ENCODE results near the gene TIMM21. TPM values are rescaled to one million over a fixed set of nuclear protein-coding genes. Genes with fewer than 3 reads are reported as not detected.

The TIMM21 gene
- total and polyA plus RNA-seq, 9 of the 15 experiments (the other 6 are each of a cell fraction or from before 2014, with no cell fraction given), result 54.7 to 229 (median 83.3) TPM

DNA sequence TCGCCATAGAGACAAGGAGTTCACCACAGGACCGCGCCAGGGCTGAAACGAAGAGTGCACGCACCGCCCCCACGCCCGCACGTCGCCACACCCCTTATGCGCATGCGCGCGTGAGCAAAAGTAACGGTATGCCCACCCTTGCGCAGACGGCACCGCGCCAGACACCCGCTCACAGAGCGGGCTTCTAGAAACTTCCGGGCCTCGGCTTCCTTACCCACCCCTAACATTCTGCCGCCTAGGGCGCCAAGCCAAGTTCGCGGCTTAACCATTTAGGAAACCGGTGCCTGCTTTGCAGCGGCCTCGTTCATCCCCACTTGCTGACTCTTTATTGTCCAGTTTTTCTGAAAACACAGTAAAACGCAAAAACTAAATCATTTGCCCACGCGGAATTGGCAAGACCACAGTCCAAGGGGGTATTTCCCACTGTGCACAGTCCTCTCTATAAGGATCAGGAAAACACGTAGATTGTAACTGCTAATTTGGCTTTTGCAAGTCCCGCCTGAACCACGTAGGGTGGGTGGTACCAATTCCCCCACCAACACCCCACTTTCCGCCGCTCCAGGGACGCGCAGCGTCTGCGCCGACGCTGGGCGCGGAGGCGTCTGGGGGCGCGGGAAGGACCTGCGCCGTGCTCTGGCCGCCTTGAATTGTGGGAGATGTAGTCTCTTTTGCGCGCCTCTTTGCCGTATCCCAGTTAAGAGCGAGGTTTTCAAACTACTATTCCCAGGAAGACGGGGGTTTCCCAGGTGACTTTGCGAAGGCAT, at the start of gene TIMM21, which contains the start of gene FBXO15 (continued):
- TF ChIP-seq, protein P1, sequence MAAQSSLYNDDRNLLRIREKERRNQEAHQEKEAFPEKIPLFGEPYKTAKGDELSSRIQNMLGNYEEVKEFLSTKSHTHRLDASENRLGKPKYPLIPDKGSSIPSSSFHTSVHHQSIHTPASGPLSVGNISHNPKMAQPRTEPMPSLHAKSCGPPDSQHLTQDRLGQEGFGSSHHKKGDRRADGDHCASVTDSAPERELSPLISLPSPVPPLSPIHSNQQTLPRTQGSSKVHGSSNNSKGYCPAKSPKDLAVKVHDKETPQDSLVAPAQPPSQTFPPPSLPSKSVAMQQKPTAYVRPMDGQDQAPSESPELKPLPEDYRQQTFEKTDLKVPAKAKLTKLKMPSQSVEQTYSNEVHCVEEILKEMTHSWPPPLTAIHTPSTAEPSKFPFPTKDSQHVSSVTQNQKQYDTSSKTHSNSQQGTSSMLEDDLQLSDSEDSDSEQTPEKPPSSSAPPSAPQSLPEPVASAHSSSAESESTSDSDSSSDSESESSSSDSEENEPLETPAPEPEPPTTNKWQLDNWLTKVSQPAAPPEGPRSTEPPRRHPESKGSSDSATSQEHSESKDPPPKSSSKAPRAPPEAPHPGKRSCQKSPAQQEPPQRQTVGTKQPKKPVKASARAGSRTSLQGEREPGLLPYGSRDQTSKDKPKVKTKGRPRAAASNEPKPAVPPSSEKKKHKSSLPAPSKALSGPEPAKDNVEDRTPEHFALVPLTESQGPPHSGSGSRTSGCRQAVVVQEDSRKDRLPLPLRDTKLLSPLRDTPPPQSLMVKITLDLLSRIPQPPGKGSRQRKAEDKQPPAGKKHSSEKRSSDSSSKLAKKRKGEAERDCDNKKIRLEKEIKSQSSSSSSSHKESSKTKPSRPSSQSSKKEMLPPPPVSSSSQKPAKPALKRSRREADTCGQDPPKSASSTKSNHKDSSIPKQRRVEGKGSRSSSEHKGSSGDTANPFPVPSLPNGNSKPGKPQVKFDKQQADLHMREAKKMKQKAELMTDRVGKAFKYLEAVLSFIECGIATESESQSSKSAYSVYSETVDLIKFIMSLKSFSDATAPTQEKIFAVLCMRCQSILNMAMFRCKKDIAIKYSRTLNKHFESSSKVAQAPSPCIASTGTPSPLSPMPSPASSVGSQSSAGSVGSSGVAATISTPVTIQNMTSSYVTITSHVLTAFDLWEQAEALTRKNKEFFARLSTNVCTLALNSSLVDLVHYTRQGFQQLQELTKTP (IDR thresholded peaks at IDR 0.05; ENCODE audit: low read depth in 1 of 2, partially characterized antibody in 2 of 2), result peak; percentile 38 to 99
- TF ChIP-seq, protein P2, sequence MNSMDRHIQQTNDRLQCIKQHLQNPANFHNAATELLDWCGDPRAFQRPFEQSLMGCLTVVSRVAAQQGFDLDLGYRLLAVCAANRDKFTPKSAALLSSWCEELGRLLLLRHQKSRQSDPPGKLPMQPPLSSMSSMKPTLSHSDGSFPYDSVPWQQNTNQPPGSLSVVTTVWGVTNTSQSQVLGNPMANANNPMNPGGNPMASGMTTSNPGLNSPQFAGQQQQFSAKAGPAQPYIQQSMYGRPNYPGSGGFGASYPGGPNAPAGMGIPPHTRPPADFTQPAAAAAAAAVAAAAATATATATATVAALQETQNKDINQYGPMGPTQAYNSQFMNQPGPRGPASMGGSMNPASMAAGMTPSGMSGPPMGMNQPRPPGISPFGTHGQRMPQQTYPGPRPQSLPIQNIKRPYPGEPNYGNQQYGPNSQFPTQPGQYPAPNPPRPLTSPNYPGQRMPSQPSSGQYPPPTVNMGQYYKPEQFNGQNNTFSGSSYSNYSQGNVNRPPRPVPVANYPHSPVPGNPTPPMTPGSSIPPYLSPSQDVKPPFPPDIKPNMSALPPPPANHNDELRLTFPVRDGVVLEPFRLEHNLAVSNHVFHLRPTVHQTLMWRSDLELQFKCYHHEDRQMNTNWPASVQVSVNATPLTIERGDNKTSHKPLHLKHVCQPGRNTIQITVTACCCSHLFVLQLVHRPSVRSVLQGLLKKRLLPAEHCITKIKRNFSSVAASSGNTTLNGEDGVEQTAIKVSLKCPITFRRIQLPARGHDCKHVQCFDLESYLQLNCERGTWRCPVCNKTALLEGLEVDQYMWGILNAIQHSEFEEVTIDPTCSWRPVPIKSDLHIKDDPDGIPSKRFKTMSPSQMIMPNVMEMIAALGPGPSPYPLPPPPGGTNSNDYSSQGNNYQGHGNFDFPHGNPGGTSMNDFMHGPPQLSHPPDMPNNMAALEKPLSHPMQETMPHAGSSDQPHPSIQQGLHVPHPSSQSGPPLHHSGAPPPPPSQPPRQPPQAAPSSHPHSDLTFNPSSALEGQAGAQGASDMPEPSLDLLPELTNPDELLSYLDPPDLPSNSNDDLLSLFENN (IDR thresholded peaks at IDR 0.05; ENCODE audit: low read depth in 2 of 2, low read length in 2 of 2), result 0 out of 4 replicates have a peak, but pooled peaks of 1 of the 2 experiments have one; percentile 17
- TF ChIP-seq ZNF217 (CRISPR knock-in tag; IDR thresholded peaks at IDR 0.05) (no peak), ZNF23 (CRISPR knock-in tag; IDR thresholded peaks at IDR 0.05) (no peak)
- TF ChIP-seq, protein P3, sequence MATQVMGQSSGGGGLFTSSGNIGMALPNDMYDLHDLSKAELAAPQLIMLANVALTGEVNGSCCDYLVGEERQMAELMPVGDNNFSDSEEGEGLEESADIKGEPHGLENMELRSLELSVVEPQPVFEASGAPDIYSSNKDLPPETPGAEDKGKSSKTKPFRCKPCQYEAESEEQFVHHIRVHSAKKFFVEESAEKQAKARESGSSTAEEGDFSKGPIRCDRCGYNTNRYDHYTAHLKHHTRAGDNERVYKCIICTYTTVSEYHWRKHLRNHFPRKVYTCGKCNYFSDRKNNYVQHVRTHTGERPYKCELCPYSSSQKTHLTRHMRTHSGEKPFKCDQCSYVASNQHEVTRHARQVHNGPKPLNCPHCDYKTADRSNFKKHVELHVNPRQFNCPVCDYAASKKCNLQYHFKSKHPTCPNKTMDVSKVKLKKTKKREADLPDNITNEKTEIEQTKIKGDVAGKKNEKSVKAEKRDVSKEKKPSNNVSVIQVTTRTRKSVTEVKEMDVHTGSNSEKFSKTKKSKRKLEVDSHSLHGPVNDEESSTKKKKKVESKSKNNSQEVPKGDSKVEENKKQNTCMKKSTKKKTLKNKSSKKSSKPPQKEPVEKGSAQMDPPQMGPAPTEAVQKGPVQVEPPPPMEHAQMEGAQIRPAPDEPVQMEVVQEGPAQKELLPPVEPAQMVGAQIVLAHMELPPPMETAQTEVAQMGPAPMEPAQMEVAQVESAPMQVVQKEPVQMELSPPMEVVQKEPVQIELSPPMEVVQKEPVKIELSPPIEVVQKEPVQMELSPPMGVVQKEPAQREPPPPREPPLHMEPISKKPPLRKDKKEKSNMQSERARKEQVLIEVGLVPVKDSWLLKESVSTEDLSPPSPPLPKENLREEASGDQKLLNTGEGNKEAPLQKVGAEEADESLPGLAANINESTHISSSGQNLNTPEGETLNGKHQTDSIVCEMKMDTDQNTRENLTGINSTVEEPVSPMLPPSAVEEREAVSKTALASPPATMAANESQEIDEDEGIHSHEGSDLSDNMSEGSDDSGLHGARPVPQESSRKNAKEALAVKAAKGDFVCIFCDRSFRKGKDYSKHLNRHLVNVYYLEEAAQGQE (IDR thresholded peaks at IDR 0.05; ENCODE audit: borderline replicate concordance), result no peak
- TF ChIP-seq, protein P3 (CRISPR knock-in tag; IDR thresholded peaks at IDR 0.05; ENCODE audit: low read depth), result no peak

All from K562 (cell line).